OCI-LY3 (cell line): ENCODE measurements around the gene RAF1.

ENCODE experiments used
- H2AFZ ChIP-seq: fragments of 200-600, 300-600 bp; shearing (Covaris generic); 2 replicates; pipeline ENCODE4 v1.6.0; 2014; ENCODE audit warnings: antibody characterized with exemption, low read depth, low read length
- H3K27ac ChIP-seq: fragments of 200-600, 300-600 bp; sonication (generic); 2 replicates; pipeline ENCODE4 v1.5.1; 2014; ENCODE audit warnings: mild to moderate bottlenecking, low read length, moderate library complexity, mixed read lengths
- H3K27me3 ChIP-seq: fragments of 200-600, 300-600 bp; sonication (generic); 2 replicates; pipeline ENCODE4 v1.6.1; 2014; ENCODE audit warnings: low read depth, low read length, mixed read lengths
- H3K36me3 ChIP-seq: fragments of 200-600, 300-600 bp; sonication (generic); replicated peaks from 2 replicates; pipeline ENCODE3; 2014; ENCODE audit warnings: low read depth, low read length, mixed read lengths
- H3K4me1 ChIP-seq: fragments of 300-600, 200-600 bp; sonication (generic); 2 replicates; pipeline ENCODE4 v1.6.1; 2014; ENCODE audit warnings: low read length, mixed read lengths
- H3K4me2 ChIP-seq: fragments of 200-600, 300-600 bp; sonication (generic); 2 replicates; pipeline ENCODE4 v1.6.1; 2014; ENCODE audit warnings: low read length, mixed read lengths
- H3K4me3 ChIP-seq: fragments of 300-600, 200-600 bp; sonication (generic); 2 replicates; pipeline ENCODE4 v1.5.1; 2014; ENCODE audit warnings: antibody characterized with exemption, mild to moderate bottlenecking, low read length, moderate library complexity
- H3K79me2 ChIP-seq: fragments of 300-600, 200-600 bp; shearing (Covaris generic); 2 replicates; pipeline ENCODE4 v1.6.1; 2014; ENCODE audit warnings: mild to moderate bottlenecking, low read length, mixed read lengths
- H3K9ac ChIP-seq: fragments of 300-600, 200-600 bp; shearing (Covaris generic); 2 replicates; pipeline ENCODE4 v1.6.0; 2014; ENCODE audit warnings: mild to moderate bottlenecking, low read length, moderate library complexity
- H3K9me3 ChIP-seq: fragments of 200-600, 300-600 bp; shearing (Covaris generic); 2 replicates; pipeline ENCODE4 v1.6.1; 2014; ENCODE audit warnings: low read length, mixed read lengths; ENCODE audit not compliant: insufficient read depth
- H4K20me1 ChIP-seq: fragments of 200-600, 300-600 bp; sonication (generic); 2 replicates; pipeline ENCODE4 v1.6.1; 2016; ENCODE audit warnings: low read length, mixed read lengths; ENCODE audit not compliant: insufficient read depth
- EZH2phosphoT487 ChIP-seq: fragments of 200-600 bp; shearing (Covaris generic); IDR thresholded peaks from 2 replicates; pipeline ENCODE4 v1.6.1; 2018; ENCODE audit warnings: antibody characterized with exemption, mixed run types, low read depth
- TF ChIP-seq, protein P1 (sequence below): fragments of 200-600, 300-600 bp; sonication (generic); IDR thresholded peaks from 2 replicates; pipeline ENCODE4 v1.5.1; 2014; ENCODE audit warnings: antibody characterized with exemption, low read length, low read depth

RAF1 gene

DNA sequence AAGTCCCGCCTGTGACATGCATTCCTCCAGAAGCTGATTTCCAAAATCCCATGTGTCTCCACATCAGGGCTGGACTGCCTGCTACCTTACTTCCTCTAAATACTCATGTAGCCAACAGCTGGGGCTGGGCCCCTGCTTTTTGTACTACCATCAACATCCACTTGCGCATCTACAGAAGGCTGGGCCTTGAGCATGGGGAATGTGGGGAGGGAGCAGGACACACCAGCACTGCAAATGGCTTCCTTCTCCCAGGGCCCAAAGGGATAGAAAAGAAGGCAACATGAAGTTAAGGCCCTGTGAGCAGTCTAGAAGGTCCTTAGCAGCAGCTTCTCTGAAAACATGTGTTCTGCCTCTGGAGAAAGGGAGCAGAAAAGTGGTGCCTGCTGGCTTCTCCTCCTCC, 79.8 kb downstream of the RAF1 start:
- H3K9me3 ChIP-seq = no peaks in the 10 kb centered on the region
- no peak overlapping the region for H2AFZ ChIP-seq
- H4K20me1 ChIP-seq = 0 out of 2 replicates have a peak, but pooled peaks cover 5% of the 10 kb centered on the region
- H3K27me3 ChIP-seq = no peaks in the 10 kb centered on the region
- H3K79me2 ChIP-seq = no peaks in the 10 kb centered on the region
- H3K9ac ChIP-seq = no peak overlapping the region
- H3K27ac ChIP-seq = no peak overlapping the region
- no peak overlapping the region for H3K4me3 ChIP-seq
- H3K36me3 ChIP-seq = peaks cover 84% of the 10 kb centered on the region
- H3K4me2 ChIP-seq = no peak overlapping the region
- TF ChIP-seq, protein P1, sequence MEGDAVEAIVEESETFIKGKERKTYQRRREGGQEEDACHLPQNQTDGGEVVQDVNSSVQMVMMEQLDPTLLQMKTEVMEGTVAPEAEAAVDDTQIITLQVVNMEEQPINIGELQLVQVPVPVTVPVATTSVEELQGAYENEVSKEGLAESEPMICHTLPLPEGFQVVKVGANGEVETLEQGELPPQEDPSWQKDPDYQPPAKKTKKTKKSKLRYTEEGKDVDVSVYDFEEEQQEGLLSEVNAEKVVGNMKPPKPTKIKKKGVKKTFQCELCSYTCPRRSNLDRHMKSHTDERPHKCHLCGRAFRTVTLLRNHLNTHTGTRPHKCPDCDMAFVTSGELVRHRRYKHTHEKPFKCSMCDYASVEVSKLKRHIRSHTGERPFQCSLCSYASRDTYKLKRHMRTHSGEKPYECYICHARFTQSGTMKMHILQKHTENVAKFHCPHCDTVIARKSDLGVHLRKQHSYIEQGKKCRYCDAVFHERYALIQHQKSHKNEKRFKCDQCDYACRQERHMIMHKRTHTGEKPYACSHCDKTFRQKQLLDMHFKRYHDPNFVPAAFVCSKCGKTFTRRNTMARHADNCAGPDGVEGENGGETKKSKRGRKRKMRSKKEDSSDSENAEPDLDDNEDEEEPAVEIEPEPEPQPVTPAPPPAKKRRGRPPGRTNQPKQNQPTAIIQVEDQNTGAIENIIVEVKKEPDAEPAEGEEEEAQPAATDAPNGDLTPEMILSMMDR = no peak
- no peak for TF ChIP-seq EZH2phosphoT487
- H3K4me1 ChIP-seq = no peaks in the 10 kb centered on the region

- H3K27ac ChIP-seq = no peak overlapping the region
- H3K9me3 ChIP-seq = no peaks in the 10 kb centered on the region
- no peaks in the 10 kb centered on the region for H3K27me3 ChIP-seq
- no peaks in the 10 kb centered on the region for H3K79me2 ChIP-seq
- H3K4me1 ChIP-seq = no peaks in the 10 kb centered on the region
- no peak overlapping the region for H2AFZ ChIP-seq
- TF ChIP-seq, protein P1 = no peak
- no peak for TF ChIP-seq EZH2phosphoT487
- no peak overlapping the region for H3K9ac ChIP-seq
- no peak overlapping the region for H3K4me3 ChIP-seq
- peaks cover 79% of the 10 kb centered on the region for H3K36me3 ChIP-seq
- H4K20me1 ChIP-seq = 0 out of 2 replicates have a peak, but pooled peaks cover 2% of the 10 kb centered on the region
- no peak overlapping the region for H3K4me2 ChIP-seq
These were observed 80.6 kb downstream of the RAF1 start for GRCh38 chr3:12583280-12583679.

- no peaks in the 10 kb centered on the region for H3K9me3 ChIP-seq
- H3K4me1 ChIP-seq = no peaks in the 10 kb centered on the region
- no peak overlapping the region for H3K4me3 ChIP-seq
- no peak overlapping the region for H3K4me2 ChIP-seq
- H4K20me1 ChIP-seq = no peaks in the 10 kb centered on the region
- no peak overlapping the region for H2AFZ ChIP-seq
- H3K9ac ChIP-seq = no peak overlapping the region
- no peaks in the 10 kb centered on the region for H3K27me3 ChIP-seq
- no peak for TF ChIP-seq EZH2phosphoT487
- TF ChIP-seq, protein P1 = no peak
- peaks cover 79% of the 10 kb centered on the region for H3K36me3 ChIP-seq
- H3K27ac ChIP-seq = no peak overlapping the region
- no peaks in the 10 kb centered on the region for H3K79me2 ChIP-seq
These were observed 81.2 kb downstream of the RAF1 start for GRCh38 chr3:12582730-12583129.

DNA sequence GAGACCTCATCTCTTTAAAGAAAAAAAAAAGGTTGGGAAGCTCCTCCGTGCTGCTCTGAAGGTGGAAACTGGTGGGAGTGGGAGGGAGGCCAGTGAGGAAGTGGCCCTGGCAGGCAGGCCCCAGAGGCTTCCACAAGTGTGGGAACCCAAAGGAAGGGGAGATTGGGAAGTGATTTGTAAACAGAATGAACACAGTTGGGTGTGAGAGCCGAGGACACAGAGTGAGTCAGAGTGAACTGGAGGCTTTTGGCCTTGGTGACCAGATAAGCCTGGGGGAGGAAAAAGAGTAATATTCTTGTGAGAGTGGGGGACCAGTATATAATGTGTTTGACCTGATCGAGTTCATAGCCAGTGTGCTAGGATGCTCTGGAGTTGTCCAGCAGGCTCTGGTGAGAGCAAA, 84.0 kb downstream of the RAF1 start:
- no peaks in the 10 kb centered on the region for H3K4me1 ChIP-seq
- H3K27me3 ChIP-seq = no peaks in the 10 kb centered on the region
- H3K79me2 ChIP-seq = no peaks in the 10 kb centered on the region
- H3K4me2 ChIP-seq = no peak overlapping the region
- H3K9ac ChIP-seq = no peak overlapping the region
- no peak overlapping the region for H3K27ac ChIP-seq
- H3K4me3 ChIP-seq = no peak overlapping the region
- no peak for TF ChIP-seq EZH2phosphoT487
- TF ChIP-seq, protein P1 = no peak
- no peaks in the 10 kb centered on the region for H3K9me3 ChIP-seq
- H4K20me1 ChIP-seq = no peaks in the 10 kb centered on the region
- H2AFZ ChIP-seq = no peak overlapping the region
- peaks cover 82% of the 10 kb centered on the region for H3K36me3 ChIP-seq
